Measurements from ENCODE around the gene SLC23A2. TPM values are rescaled to one million over a fixed set of nuclear protein-coding genes. Genes with fewer than 3 reads are reported as not detected.

The SLC23A2 gene
- total RNA-seq, 1 donor from 2014 or later: 24.2 TPM

DNA sequence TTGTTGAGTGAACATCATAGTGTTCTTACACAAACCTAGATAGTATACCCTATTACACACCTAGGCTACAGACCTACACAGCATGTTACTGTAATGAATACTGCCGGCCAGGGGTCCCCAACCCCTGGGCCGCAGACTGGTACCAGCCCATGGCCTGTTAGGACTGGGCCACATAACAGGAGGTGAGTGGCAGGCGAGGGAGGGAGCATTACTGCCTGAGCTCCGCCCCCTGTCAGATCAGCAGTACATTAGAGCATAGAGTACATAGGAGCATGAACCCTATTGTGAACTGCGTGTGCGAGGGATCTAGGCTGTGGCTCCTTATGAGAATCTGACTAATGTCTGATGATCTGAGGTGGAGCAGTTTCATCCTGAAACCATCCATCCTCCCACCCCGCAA is 153.3 kb downstream of the SLC23A2 start:
- Mint-ChIP-seq H3K27me3 (ENCODE audit: low read depth) (no peaks in the 10 kb centered on the region), H3K27ac (ENCODE audit: unreplicated experiment) (no peak overlapping the region), H3K36me3 (ENCODE audit: low read depth) (no peaks in the 10 kb centered on the region), H3K4me3 (ENCODE audit: unreplicated experiment) (no peak overlapping the region), H3K9me3 (ENCODE audit: low read depth) (no peaks in the 10 kb centered on the region), H3K4me1 (ENCODE audit: low read depth) (peaks cover 13% of the 10 kb centered on the region)
- DNase-seq (ENCODE audit: low spot score): no peak
- TF ChIP-seq CTCF (IDR thresholded peaks at IDR 0.05): no peak

DNA sequence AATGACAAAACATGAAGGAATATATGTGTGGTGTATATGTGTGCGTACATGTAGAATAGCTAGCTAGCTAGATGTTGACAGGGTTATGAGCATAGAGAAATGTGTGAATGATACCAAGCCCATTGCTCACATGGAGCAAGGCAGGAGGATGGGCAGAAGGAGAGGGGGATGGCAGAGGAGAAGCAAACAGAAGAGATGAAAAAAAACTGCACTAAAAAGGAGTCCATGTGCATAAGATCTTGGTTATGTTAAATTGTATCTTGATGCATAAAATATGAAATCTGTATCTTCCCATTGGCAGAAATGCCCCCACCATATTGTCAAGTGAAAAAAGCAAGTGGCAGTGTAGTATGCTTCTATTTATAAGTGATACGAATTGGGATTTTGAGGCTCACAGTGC is 154.5 kb downstream of the SLC23A2 start:
- H3K4me3 Mint-ChIP-seq (ENCODE audit: unreplicated experiment): no peak overlapping the region
- no peaks in the 10 kb centered on the region for H3K27me3 Mint-ChIP-seq (ENCODE audit: low read depth)
- TF ChIP-seq CTCF (IDR thresholded peaks at IDR 0.05): no peak
- no peak overlapping the region for H3K27ac Mint-ChIP-seq (ENCODE audit: unreplicated experiment)
- no peaks in the 10 kb centered on the region for H3K9me3 Mint-ChIP-seq (ENCODE audit: low read depth)
- no peak for DNase-seq (ENCODE audit: low spot score)
- H3K36me3 Mint-ChIP-seq (ENCODE audit: low read depth): no peaks in the 10 kb centered on the region
- H3K4me1 Mint-ChIP-seq (ENCODE audit: low read depth): peaks cover 13% of the 10 kb centered on the region

GRCh38 chr20:4844751-4845465 is 156.4 kb downstream of the SLC23A2 start:
- H3K27ac Mint-ChIP-seq (ENCODE audit: unreplicated experiment): no peak overlapping the region
- H3K9me3 Mint-ChIP-seq (ENCODE audit: low read depth): peaks cover 4% of the 10 kb centered on the region
- H3K4me3 Mint-ChIP-seq (ENCODE audit: unreplicated experiment): no peak overlapping the region
- peaks cover 13% of the 10 kb centered on the region for H3K4me1 Mint-ChIP-seq (ENCODE audit: low read depth)
- peaks cover 3% of the 10 kb centered on the region for H3K36me3 Mint-ChIP-seq (ENCODE audit: low read depth)
- H3K27me3 Mint-ChIP-seq (ENCODE audit: low read depth): peaks cover 2% of the 10 kb centered on the region
- no peak for TF ChIP-seq CTCF (IDR thresholded peaks at IDR 0.05)
- DNase-seq (ENCODE audit: low spot score): no peak

DNA sequence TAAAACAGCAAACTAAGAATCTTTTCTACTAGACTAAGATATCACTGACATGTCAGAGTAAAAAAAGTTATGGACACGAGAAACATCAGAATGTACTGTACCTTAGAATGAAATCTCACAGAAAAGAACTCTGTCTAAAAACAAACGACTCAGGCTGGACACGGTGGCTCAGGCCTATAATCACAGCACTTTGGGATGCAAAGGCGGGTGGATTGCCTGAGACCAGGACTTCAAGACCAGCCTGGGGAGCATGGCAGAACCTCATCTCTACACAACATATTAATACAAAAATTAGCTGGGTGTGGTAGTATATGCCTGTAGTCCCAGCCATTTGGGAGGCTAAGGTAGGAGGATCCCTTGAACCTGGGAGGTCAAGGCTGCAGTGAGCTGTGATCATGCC is 157.0 kb downstream of the SLC23A2 start:
- Mint-ChIP-seq H3K4me1 (ENCODE audit: low read depth) (peaks cover 8% of the 10 kb centered on the region), H3K9me3 (ENCODE audit: low read depth) (peaks cover 4% of the 10 kb centered on the region), H3K27ac (ENCODE audit: unreplicated experiment) (no peak overlapping the region), H3K27me3 (ENCODE audit: low read depth) (peaks cover 6% of the 10 kb centered on the region), H3K4me3 (ENCODE audit: unreplicated experiment) (no peak overlapping the region), H3K36me3 (ENCODE audit: low read depth) (peaks cover 3% of the 10 kb centered on the region)
- TF ChIP-seq CTCF (IDR thresholded peaks at IDR 0.05): no peak
- no peak for DNase-seq (ENCODE audit: low spot score)

DNA sequence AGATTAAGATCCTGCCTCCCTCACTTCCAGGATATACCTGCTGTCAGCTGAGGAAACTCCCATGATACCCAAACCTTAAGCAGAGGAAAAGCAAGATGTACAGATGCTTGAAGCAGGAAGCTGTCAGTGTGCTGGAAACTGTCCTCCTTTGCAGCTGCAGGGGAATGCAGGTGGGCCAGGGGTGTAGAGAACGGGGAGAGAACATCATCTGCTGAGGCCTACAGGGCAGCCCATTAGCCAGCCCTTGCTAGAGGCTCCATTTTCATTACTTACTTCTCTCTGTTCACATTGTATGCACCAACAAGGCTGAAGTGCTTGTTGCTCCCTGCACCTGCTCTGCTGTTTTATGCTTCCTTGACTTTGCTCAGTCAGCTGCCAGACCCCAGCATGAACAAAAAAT is 160.5 kb downstream of the SLC23A2 start:
- no peak for DNase-seq (ENCODE audit: low spot score)
- H3K27ac Mint-ChIP-seq (ENCODE audit: unreplicated experiment): no peak overlapping the region
- peaks cover 9% of the 10 kb centered on the region for H3K4me1 Mint-ChIP-seq (ENCODE audit: low read depth)
- peaks cover 17% of the 10 kb centered on the region for H3K27me3 Mint-ChIP-seq (ENCODE audit: low read depth)
- TF ChIP-seq CTCF (IDR thresholded peaks at IDR 0.05): no peak
- peaks cover 3% of the 10 kb centered on the region for H3K36me3 Mint-ChIP-seq (ENCODE audit: low read depth)
- H3K4me3 Mint-ChIP-seq (ENCODE audit: unreplicated experiment): no peak overlapping the region
- peaks cover 4% of the 10 kb centered on the region for H3K9me3 Mint-ChIP-seq (ENCODE audit: low read depth)

Measured in chondrocyte (in vitro differentiated cells).